Right lobe of liver (tissue), 6 donors: Measurements from ENCODE around the gene TBC1D20. TPM values are rescaled to one million over a fixed set of nuclear protein-coding genes. Genes with fewer than 3 reads are reported as not detected.
"Not testable (repeated sequence)": the region's sequence is repeated elsewhere in the genome, so short reads cannot be mapped to it uniquely, and the experiment has no call there.

Source experiments
- ATAC-seq, 4 donors: fragments of 200-7000 bp; cut with Tn5 transposase; one replicate each; pipeline ENCODE4 v1.9.1; 2020; ENCODE audit warnings: mild to moderate bottlenecking in 4 of 4, moderate library complexity in 4 of 4
- DNase-seq, 3 donors: peaks; one replicate each; pipeline ENCODE4 v3.0.0-alpha.2; 2020
- H3K27ac ChIP-seq, 3 donors: fragments of 200-600 bp; one replicate each; pipeline ENCODE4 v1.8.0; 2022
- H3K27me3 ChIP-seq, 2 donors: fragments of 200-600 bp; one replicate each; pipeline ENCODE4 v1.8.0; 2022
- H3K36me3 ChIP-seq, 4 donors: fragments of 200-600 bp; sonication (generic) in 1 of 4; one replicate each; pipeline versions ENCODE4 v1.5.1 to v1.8.0; 2017 to 2022; ENCODE audit warnings: control low read depth in 1 of 4
- H3K4me1 ChIP-seq, 4 donors: fragments of 200-600 bp; sonication (generic) in 1 of 4; one replicate each; pipeline versions ENCODE4 v1.5.1 to v1.8.0; 2017 to 2022; ENCODE audit warnings: control low read depth in 1 of 4
- H3K4me3 ChIP-seq, 3 donors: fragments of 200-600 bp; one replicate each; pipeline ENCODE4 v1.8.0; 2022
- H3K9me3 ChIP-seq, 4 donors: fragments of 200-600 bp; sonication (generic) in 1 of 4; one replicate each; pipeline versions ENCODE4 v1.5.1 to v1.8.0; 2017 to 2022; ENCODE audit warnings: control low read depth in 1 of 4
- POLR2A ChIP-seq: fragments of 450-650 bp; IDR thresholded peaks from one replicate; pipeline ENCODE4 v1.6.1; 2017; ENCODE audit warnings: antibody characterized with exemption, mild to moderate bottlenecking
- WGBS: methylation state at CpG from one replicate; pipeline ENCODE4 v1.1.6; 2018; ENCODE audit warnings: low coverage, low lambda C conversion rate; ENCODE audit not compliant: insufficient coverage; ENCODE audit errors: missing lambda C conversion rate; 5-methylcytosine and 5-hydroxymethylcytosine counted together
- intact Hi-C, 2 donors: fragments of 100-400 bp; cut with DNase I; formaldehyde crosslinking; loops; one replicate each; pipeline versions ENCODE4 v1.11.2 to v1.14.1; 2022
- total RNA-seq, 6 experiments: library from RNA; depleted of rRNA in 2 of 6; stranded (reverse); fragments of >200 nt in 2 of 6; fragmentation: NEBNext Ultra II Directional in 3 of 6; extraction: Animal tissue kit (Norgen Biotek cat#: 25700) in 3 of 6; gene quantifications; one replicate each; pipeline versions ENCODE4 v1.1.0 to v1.2.4, GENCODE V29; 2016 to 2023
- TF ChIP-seq, protein P1 (sequence below), 4 donors: fragments of 200-600 bp in 3 of 4; fragments of 450-650 bp in 1 of 4; IDR thresholded peaks; one replicate each; pipeline versions ENCODE4 v1.5.1 to v1.8.0; 2016 to 2022; ENCODE audit warnings: antibody characterized with exemption in 4 of 4, mild to moderate bottlenecking in 2 of 4
- donor health status: DM: no; HTN: yes; CAD: no.
- donor health status: DM: no; HTN: no; CAD: no.
- donor health status: DM: no; HTN: no; CAD: no.
- donor health status: DM: no; HTN: yes; CAD: no.
- donor health status: DM: no; HTN: yes; CAD: no.

Gene TBC1D20
- total RNA-seq, 6 experiments from 2014 or later = 10.8 to 21.4 (median 13.9) TPM

DNA sequence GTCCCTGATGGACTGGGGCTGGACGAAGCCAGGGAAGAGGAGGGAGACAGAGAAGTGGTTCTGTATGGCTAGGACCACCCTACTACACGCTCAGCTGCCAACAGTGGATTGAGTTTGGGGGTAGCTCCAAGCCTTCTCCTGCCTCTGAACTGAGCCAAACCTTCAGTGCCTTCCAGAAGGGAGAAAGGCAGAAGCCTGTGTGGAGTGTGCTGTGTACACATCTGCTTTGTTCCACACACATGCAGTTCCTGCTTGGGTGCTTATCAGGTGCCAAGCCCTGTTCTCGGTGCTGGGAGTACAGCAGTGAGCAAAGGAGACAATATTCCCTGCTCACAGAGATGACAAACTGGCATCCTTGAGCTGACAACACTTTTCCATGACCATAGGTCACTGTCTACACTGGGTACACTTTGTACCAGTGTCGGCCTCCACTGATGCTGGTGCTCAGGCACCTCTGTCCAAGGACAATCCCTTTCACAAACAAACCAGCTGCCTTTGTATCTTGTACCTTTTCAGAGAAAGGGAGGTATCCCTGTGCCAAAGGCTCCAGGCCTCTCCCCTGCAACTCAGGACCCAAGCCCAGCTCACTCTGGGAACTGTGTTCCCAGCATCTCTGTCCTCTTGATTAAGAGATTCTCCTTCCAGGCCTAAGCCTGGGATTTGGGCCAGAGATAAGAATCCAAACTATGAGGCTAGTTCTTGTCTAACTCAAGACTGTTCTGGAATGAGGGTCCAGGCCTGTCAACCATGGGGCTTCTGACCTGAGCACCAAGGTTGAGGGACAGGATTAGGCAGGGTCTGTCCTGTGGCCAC lies 65.5 kb downstream of the TBC1D20 start:
- DNase-seq (peak in 2 of 3 donors; percentile 74 to 89), ATAC-seq (peak; percentile 68 to 92 (median 85))
- Histone ChIP-seq H3K27ac (peak overlapping the region; percentile 69 to 90 (median 89)), H3K27me3 (no peaks in the 10 kb centered on the region), H3K4me1 (peaks cover 0 to 44% (median 25%) of the 10 kb centered on the region in 4 donors), H3K4me3 (no peak overlapping the region), H3K9me3 (no peaks in the 10 kb centered on the region), H3K36me3 (peaks cover 5 to 29% (median 15%) of the 10 kb centered on the region in 4 donors)
- 46% methylated on average over 4 of the region's 4 CpGs for WGBS
- TF ChIP-seq, protein P1, sequence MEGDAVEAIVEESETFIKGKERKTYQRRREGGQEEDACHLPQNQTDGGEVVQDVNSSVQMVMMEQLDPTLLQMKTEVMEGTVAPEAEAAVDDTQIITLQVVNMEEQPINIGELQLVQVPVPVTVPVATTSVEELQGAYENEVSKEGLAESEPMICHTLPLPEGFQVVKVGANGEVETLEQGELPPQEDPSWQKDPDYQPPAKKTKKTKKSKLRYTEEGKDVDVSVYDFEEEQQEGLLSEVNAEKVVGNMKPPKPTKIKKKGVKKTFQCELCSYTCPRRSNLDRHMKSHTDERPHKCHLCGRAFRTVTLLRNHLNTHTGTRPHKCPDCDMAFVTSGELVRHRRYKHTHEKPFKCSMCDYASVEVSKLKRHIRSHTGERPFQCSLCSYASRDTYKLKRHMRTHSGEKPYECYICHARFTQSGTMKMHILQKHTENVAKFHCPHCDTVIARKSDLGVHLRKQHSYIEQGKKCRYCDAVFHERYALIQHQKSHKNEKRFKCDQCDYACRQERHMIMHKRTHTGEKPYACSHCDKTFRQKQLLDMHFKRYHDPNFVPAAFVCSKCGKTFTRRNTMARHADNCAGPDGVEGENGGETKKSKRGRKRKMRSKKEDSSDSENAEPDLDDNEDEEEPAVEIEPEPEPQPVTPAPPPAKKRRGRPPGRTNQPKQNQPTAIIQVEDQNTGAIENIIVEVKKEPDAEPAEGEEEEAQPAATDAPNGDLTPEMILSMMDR (IDR thresholded peaks at IDR 0.05) = no peak
- TF ChIP-seq POLR2A = no peak
- intact Hi-C loops = no loop called here

DNA sequence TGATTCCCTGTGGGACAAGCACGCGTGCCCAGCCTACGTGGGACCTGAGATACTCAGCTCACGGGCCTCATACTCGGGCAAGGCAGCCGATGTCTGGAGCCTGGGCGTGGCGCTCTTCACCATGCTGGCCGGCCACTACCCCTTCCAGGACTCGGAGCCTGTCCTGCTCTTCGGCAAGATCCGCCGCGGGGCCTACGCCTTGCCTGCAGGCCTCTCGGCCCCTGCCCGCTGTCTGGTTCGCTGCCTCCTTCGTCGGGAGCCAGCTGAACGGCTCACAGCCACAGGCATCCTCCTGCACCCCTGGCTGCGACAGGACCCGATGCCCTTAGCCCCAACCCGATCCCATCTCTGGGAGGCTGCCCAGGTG lies 66.1 kb downstream of the TBC1D20 start:
- Histone ChIP-seq H3K9me3 (no peaks in the 10 kb centered on the region), H3K36me3 (peaks cover 5 to 35% (median 18%) of the 10 kb centered on the region in 4 donors), H3K4me3 (no peak overlapping the region), H3K4me1 (peaks cover 0 to 41% (median 23%) of the 10 kb centered on the region in 4 donors), H3K27me3 (no peaks in the 10 kb centered on the region), H3K27ac (peak overlapping the region; percentile 69 to 90 (median 89))
- WGBS = 80% methylated on average over 1 of the region's 24 CpGs
- intact Hi-C loops = no loop called here
- no peak for DNase-seq
- TF ChIP-seq POLR2A = no peak
- TF ChIP-seq, protein P1 (IDR thresholded peaks at IDR 0.05) = no peak
- ATAC-seq = peak in 1 of 4 donors; percentile 0

DNA sequence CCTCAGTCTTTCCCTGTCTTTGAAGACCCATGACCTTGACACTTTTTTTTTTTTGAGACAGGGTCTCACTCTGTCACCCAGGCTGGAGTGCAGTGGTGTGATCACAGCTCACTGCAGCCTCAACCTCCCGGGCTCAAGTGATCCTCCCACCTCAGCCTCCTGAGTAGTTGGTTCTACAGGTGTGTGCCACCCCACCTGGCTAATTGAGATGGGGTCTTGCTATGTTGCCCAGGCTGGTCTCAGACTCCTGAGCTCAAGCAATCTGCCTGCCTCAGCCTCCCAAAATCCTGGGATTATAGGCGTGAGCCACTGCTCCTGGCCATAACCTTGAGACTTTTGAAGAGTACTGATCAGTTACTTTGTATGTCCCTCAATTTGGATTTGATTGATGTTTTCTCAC lies 69.0 kb downstream of the TBC1D20 start:
- Histone ChIP-seq H3K36me3 (peaks cover 5 to 46% (median 22%) of the 10 kb centered on the region in 4 donors), H3K27ac (peak overlapping the region in 2 of 3 donors; percentile 4 to 18), H3K4me1 (peaks cover 0 to 62% (median 32%) of the 10 kb centered on the region in 4 donors)
- H3K9me3 ChIP-seq, ATAC-seq, H3K4me3 ChIP-seq, DNase-seq, H3K27me3 ChIP-seq, intact Hi-C loops: not testable (repeated sequence)
- 88% methylated on average over 1 of the region's 2 CpGs for WGBS

DNA sequence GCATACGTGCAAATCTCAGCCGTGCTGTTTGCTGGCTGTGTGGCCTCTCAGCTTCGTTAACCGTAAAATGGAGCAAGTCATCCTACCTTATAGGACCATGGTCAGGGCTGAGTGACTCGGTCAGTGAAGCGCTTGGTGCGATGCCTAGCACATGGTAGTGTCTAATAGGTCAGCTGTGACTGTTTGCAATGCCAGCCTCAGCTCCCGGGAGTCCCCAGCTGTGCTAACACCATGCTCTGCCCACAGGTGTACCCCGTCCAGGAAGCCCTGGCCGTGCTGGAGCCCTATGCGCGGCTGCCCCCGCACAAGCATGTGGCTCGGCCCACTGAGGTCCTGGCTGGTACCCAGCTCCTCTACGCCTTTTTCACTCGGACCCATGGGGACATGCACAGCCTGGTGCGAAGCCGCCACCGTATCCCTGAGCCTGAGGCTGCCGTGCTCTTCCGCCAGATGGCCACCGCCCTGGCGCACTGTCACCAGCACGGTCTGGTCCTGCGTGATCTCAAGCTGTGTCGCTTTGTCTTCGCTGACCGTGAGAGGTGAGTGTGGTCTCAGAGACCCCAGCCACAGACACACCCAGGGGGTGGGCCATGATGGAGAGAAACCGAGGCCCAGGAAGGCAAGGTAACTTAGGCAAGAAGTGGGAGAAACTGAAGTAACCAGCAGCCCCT lies 71.2 kb downstream of the TBC1D20 start:
- ATAC-seq = peak; percentile 7 to 44 (median 22)
- Histone ChIP-seq H3K9me3 (no peaks in the 10 kb centered on the region), H3K4me1 (peaks cover 0 to 49% (median 25%) of the 10 kb centered on the region in 4 donors), H3K27ac (peak overlapping the region; percentile 58 to 81 (median 69)), H3K4me3 (no peak overlapping the region), H3K36me3 (peaks cover 0 to 53% (median 27%) of the 10 kb centered on the region in 4 donors), H3K27me3 (no peaks in the 10 kb centered on the region)
- TF ChIP-seq, protein P1 (IDR thresholded peaks at IDR 0.05) = no peak
- TF ChIP-seq POLR2A = no peak
- 88% methylated on average over 15 of the region's 29 CpGs for WGBS
- intact Hi-C loops = no loop called here
- peak in 1 of 3 donors; percentile 27 for DNase-seq
